GM19023 (cell line): ENCODE measurements around the gene CACNB1.

Source experiments
- ATAC-seq: cut with Tn5 transposase; IDR thresholded peaks from one replicate; pipeline ENCODE4 v1.9.1; 2021; ENCODE audit warnings: mild to moderate bottlenecking, moderate library complexity; ENCODE audit not compliant: unreplicated experiment

CACNB1 gene

GRCh38 chr17:39197380-39198185, at the start of gene CACNB1:
Gene CACNB1 (minus strand): TSS chr17:39197669. CDS start chr17:39197495, 174 bp downstream.
- ATAC-seq: no peak

- ATAC-seq: no peak
Observed at GRCh38 chr17:39246274-39246673, 48.8 kb upstream of the CACNB1 start.

- ATAC-seq: no peak
Observed at GRCh38 chr17:39244600-39245570, 47.4 kb upstream of the CACNB1 start.

DNA sequence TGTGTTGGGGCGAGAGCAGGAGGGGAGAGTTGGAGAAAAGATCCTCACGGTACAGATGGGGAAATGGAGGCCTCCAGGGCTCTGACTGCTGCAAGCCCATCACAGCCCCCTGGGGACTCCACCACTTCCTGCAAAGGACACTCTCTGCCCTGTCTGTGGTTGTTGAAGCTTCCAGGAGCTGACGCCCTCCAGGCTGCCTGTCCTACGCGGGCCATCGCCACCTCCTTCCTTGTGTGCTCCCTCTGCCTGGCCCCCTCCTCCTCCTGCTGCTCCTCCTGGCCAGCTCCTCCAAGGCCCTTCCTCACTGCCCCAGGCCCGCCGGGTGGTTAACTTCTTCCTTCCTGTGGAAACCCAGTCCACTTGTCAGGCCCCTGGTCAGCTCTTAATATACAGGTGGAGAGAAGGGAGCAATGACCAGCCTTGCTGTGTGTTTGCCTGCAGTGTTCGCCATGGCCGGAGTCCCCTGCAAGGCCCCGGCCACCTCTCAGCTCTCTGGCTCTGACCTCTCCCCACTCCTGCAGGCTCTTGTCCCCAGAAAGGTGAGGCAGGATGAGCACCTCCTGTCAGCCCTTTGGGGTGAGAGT, 46.6 kb upstream of the CACNB1 start:
- no peak for ATAC-seq

GRCh38 chr17:39243155-39243554, 45.7 kb upstream of the CACNB1 start:
- no peak for ATAC-seq

DNA sequence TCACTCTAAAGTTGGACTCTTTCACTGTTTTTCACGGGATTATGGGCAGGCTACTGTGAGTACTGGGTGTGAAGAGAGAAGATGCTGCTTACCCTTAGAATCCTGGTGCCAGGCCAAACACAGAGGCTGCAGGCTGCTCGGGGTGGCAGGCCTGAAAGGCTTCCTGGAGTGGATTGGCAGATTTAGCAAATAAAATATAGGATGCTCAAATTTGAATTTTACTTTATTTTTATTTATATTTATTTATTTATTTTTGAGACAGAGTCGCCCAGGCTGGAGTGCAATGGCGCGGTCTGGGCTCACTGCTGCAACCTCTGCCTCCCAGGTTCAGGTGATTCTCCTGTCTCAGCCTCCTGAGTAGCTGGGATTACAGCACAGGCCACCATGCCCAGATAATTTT, 43.2 kb upstream of the CACNB1 start:
- ATAC-seq: no peak

DNA sequence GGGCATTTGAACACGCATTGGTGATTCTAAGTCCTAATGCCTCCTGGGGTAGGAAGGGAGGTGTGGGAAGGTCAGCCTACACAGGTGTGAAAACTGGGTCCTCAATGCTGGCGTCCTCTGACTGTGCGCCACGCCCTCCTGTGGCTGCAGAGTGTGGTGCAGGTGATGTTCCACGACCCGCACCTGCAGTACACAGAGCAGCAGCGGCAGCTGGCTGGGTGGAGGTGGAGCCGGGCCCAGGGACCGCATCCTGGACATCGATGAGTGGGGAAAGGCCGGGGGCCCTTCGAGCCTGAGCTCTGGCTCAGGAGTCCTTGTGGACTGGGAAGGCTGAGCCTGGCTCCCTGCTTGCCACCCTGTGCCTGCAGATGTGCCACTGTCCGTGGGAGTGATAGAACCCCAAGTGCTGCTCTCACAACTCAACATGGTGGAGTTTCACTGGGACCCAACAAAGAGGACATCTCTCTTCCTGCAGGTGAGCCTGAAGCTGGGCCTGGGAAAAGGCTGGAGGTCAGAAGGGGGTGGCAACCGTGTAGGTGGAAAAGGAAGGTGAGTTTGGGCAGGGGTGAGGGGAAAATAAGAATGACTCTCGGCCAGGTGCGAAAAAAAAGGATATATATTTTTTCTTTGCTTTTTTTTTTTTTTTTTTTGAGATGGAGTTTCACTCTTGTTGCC, 42.3 kb upstream of the CACNB1 start:
- ATAC-seq: no peak

- no peak for ATAC-seq
Observed at GRCh38 chr17:39238311-39238972, 41.0 kb upstream of the CACNB1 start.

DNA sequence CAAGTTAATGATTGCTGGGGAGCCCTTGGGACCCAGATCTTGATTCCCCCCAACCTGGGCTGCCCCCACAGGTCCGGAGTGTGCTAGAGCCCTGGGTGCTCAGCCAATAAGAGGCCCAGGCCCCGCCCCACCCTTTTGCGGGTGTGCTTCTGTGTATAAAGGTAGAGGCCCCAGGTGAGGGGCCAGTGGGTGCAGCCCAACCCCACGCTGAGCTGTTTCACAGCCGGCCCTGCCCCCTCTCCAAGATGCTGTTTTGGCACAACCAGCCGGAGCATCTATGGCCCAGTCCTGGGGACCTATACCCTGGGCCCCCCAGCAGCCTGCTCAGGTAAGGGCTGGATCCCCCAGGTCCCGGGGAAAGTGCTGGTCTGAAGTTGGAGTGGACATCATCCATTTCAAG, 40.1 kb upstream of the CACNB1 start:
- ATAC-seq: no peak

- ATAC-seq: no peak
Observed at GRCh38 chr17:39236981-39237441, 39.5 kb upstream of the CACNB1 start.

- no peak for ATAC-seq
Observed at GRCh38 chr17:39236450-39236927, 39.0 kb upstream of the CACNB1 start.

- ATAC-seq: no peak
Observed at GRCh38 chr17:39235555-39236449, 38.3 kb upstream of the CACNB1 start.

DNA sequence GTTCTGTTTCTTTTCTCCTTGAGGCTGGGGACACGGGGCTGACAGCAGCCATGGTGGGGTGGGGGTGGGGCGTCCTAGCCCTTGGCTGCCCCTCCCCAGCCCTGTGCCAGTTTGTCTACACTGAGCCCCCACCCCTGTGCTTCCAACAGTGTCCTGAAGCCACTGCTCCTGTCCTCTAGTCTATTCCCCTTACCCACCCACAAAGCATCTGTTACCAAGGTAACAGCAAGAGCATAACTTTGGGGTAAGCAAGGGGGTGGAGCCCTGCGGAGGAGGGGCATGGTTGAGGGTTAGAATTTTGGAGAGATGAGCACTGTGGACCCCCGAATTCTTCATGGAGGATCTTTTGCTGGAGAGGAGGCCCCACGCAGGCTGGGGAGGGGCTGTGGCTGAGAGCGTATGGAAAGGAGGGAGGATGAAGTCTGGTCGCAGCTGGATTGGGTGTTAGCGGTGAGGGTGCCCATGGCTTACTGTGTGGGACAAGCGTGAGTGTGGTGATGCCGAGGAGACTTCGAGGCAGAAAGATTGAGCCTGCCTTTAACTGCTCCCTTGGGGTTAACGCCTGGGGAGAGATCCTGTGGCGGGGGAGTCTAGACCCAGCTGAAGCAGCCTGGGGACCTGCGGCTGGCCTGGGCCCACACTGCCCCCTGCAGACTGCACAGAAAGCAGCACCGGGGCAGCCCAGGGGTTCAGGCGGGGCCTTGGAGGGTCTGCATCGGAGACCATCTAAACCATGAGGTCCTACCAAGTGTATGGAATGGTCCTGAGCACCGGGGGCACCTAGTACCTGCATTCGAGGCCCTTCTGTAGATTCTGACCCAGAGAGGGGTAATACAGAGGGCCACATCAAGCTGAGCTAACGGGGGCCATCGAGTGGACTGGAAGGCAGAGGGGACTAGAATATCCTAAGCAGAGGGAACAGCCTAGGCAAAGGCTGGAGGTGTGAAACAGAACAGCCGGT, 34.4 kb upstream of the CACNB1 start:
- ATAC-seq: no peak

DNA sequence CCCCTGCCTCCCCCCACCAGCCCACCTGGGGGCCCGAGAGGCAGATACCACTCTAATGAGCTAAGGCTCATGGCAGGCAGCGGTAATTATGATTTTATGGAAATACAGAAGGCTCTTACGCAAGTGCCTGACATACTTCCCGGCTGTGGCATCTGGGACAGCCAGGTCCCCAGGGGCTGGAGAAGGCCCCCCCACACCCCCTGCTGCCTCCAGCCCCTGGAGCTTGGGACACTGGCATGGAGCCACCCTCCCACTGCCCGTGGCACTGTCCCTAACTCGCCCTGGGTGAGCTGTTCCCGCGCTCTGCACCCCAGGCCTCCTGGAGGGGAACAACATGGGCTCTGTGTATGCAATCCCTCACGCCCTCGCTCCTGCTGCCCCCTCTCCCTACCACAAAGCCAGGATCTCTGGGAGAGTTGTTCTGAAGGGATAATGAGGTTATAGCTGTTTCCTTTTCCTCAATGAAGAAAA, 33.7 kb upstream of the CACNB1 start:
- ATAC-seq: no peak

DNA sequence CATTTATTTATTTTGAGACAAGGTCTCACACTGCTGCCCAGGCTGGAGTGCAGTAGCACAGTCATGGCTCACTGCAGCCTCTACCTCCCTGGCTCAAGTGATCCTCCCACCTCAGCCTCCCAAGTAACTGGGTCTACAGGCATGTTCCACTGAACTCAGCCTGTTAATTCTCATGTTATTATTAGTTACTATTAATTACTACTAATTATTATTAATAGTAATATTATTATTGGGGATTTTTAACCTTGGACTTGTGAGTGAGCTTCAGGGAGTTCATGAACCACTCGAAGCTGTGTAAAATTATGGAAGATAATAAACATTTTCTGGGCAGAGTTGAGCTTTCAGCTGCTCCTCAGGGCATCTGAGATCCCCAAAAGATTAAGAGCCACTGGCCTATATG, 32.9 kb upstream of the CACNB1 start:
- ATAC-seq: no peak

DNA sequence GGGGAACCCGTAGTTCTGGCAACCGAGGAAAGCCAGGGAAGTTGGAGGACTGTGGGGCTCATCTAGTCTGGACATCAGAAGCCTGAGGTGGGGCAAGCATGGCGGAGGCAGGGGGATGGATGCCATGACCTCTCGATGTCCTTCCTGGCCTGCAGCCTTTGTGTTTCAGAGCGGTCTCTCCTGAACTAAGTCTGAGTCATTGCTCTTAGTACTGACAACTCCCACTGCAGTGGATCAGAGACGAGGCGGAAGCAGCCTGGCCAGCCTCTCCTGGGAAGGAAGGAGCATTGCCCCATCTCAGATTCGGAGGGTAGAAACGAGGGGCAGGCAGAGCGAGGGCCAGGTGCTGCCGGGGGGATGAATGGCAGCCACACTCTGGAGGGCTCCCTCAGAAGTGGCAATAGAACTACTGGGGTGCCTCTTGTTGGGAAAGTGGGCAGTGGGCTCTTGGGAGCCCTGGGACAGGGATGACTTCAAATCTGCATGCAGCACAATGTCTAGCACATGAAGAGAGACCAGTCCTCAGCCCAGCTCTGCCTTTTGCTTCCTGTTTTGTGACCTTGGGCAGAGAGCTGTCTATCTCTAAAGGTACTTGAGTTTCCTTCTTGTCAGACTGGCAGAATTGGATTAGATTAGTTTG, 31.9 kb upstream of the CACNB1 start:
- ATAC-seq: no peak

- no peak for ATAC-seq
Observed at GRCh38 chr17:39227364-39227919, 30.0 kb upstream of the CACNB1 start.
